CD4-positive, alpha-beta T cell (primary cell): ENCODE data around the gene CPNE7. TPM values are rescaled to one million over a fixed set of nuclear protein-coding genes. Genes with fewer than 3 reads are reported as not detected.

Experiments used
- ATAC-seq: fragments of 200-7000 bp; cut with Tn5 transposase; one replicate; pipeline ENCODE4 v1.10.0; 2022; ENCODE audit warnings: mild to moderate bottlenecking; ENCODE audit not compliant: poor library complexity
- CTCF ChIA-PET: fragments of 350-600 bp; sonication (Branson Sonifier 250); formaldehyde crosslinking; loops from one replicate; lab custom pipeline; 2021; ENCODE audit warnings: antibody characterized with exemption, inconsistent platforms; lab: Charles Lee
- POLR2A ChIA-PET: fragments of 350-600 bp; sonication (Branson Sonifier 250); formaldehyde crosslinking; loops from one replicate; lab custom pipeline; 2021; ENCODE audit warnings: antibody characterized with exemption, inconsistent platforms; lab: Charles Lee
- DNase-seq, 14 experiments: peaks; one replicate each; pipeline ENCODE4 v3.0.0-alpha.2; 2013 to 2020; ENCODE audit warnings: mixed read lengths in 2 of 14
- H3K27ac ChIP-seq, 2 donors: one replicate each; pipeline versions ENCODE4 v1.5.1 to v1.7.0; 2013; ENCODE audit warnings: low read length in 2 of 2, low read depth in 1 of 2, mild to moderate bottlenecking in 1 of 2
- H3K27me3 ChIP-seq, 2 experiments: 1 replicate in 1 of 2; 2 replicates in 1 of 2; pipeline versions ENCODE4 v1.6.1 to v1.7.0; 2013; ENCODE audit warnings: low read length in 2 of 2, control low read depth in 1 of 2, mild to moderate bottlenecking in 1 of 2, moderate library complexity in 1 of 2; ENCODE audit not compliant: insufficient read depth in 2 of 2, control insufficient read depth in 1 of 2
- H3K36me3 ChIP-seq: one replicate; pipeline ENCODE4 v1.6.1; 2013; ENCODE audit warnings: low read length, control low read depth; ENCODE audit not compliant: insufficient read depth
- H3K4me1 ChIP-seq: one replicate; pipeline ENCODE4 v1.6.1; 2013; ENCODE audit warnings: low read length, control low read depth; ENCODE audit not compliant: insufficient read depth
- H3K4me3 ChIP-seq: one replicate; pipeline ENCODE4 v1.5.1; 2013; ENCODE audit warnings: mild to moderate bottlenecking, low read length, moderate library complexity
- H3K9me3 ChIP-seq, 2 experiments: 1 replicate in 1 of 2; 2 replicates in 1 of 2; pipeline versions ENCODE4 v1.6.1 to v1.7.0; 2013; ENCODE audit warnings: low read length in 2 of 2, mild to moderate bottlenecking in 2 of 2, control low read depth in 1 of 2, moderate library complexity in 1 of 2; ENCODE audit not compliant: control insufficient read depth in 1 of 2, insufficient read depth in 1 of 2
- H3K27ac Mint-ChIP-seq: one replicate; pipeline ENCODE4 v1.8.0; 2020; ENCODE audit warnings: mixed read lengths
- H3K27me3 Mint-ChIP-seq: one replicate; pipeline ENCODE4 v1.8.0; 2021; ENCODE audit warnings: mixed read lengths
- H3K36me3 Mint-ChIP-seq: one replicate; pipeline ENCODE4 v1.8.0; 2021; ENCODE audit warnings: low read depth, mixed read lengths
- H3K4me1 Mint-ChIP-seq: one replicate; pipeline ENCODE4 v1.8.0; 2021; ENCODE audit warnings: low read depth, mixed read lengths
- H3K4me3 Mint-ChIP-seq: one replicate; pipeline ENCODE4 v1.8.0; 2020; ENCODE audit warnings: mild to moderate bottlenecking, mixed read lengths
- H3K9me3 Mint-ChIP-seq: one replicate; pipeline ENCODE4 v1.8.0; 2020; ENCODE audit warnings: mixed read lengths
- intact Hi-C, 2 experiments: fragments of 100-400 bp; cut with DNase I in 1 of 2; cut with micrococcal nuclease in 1 of 2; formaldehyde crosslinking; loops; one replicate each; pipeline versions ENCODE4 v1.15.1 to v1.9.0; 2023 to 2025; cut with DNase I, micrococcal nuclease
- total RNA-seq, 174 experiments: library from RNA in 2 of 174; stranded (reverse) in 2 of 174; gene quantifications; one replicate each; pipeline ENCODE4 v1.2.3 and lab custom pipeline; 2021 to 2026
- TF ChIP-seq, protein P1 (sequence below): fragments of 200-600 bp; IDR thresholded peaks from one replicate; pipeline ENCODE4 v1.8.0; 2022; ENCODE audit warnings: antibody characterized with exemption, mild to moderate bottlenecking

CPNE7 gene
- total RNA-seq, 2 experiments from 2014 or later, result 1.0 to 1.3 TPM

DNA sequence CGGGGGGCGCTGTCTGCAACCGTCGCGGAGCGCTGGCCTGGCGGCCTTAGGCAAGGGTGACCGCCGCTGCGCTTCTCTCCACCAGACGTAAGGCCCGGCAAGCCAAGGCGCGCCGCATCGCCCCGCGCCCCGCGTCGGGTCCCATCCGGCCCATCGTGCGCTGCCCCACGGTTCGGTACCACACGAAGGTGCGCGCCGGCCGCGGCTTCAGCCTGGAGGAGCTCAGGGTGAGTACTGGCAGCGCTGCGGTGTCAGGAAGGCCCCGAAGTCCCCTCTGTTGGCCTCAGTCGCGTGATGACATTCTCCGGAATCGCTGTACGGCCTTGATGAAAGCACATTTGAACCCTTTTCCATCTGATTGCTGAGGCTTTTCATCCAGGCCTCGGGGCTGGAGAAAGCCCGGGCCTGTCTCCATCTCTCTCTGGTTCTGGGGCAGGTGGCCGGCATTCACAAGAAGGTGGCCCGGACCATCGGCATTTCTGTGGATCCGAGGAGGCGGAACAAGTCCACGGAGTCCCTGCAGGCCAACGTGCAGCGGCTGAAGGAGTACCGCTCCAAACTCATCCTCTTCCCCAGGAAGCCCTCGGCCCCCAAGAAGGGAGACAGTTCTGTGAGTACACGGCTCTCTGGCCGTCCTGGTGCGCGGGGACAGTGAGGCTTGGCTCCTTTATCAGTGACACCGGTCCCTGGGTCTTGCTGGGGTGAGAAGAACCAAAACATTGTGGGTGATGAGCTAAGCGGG lies 14.2 kb upstream of the CPNE7 start:
- peak overlapping the region; percentile 60 to 90 for H3K27ac ChIP-seq
- H3K9me3 Mint-ChIP-seq, result no peaks in the 10 kb centered on the region
- ChIA-PET POLR2A (interaction anchor here (0.6 to 3.2 kb wide), 5 partner anchors 11 to 54 kb away, joined by 3 to 11 read pairs (median 5); partner anchors contain the start of gene SPG7), CTCF (no interaction called here)
- peaks cover 75% of the 10 kb centered on the region for H3K4me1 ChIP-seq
- H3K4me3 Mint-ChIP-seq, result peak overlapping the region; percentile 90
- H3K27ac Mint-ChIP-seq, result peak overlapping the region; percentile 99
- peaks cover 63% of the 10 kb centered on the region for H3K4me1 Mint-ChIP-seq
- no peaks in the 10 kb centered on the region for H3K27me3 Mint-ChIP-seq
- peak in 1 of 14 experiments; percentile 63 for DNase-seq
- intact Hi-C loops, result loop anchor here (5.0 kb wide), 2 partner anchors 74 to 96 kb away; partner anchors contain the start of genes CHMP1A (in 1 of the 2) and SPATA33 (in 1 of the 2)
- H3K9me3 ChIP-seq, result peaks cover 0 to 5% of the 10 kb centered on the region in 2 experiments
- TF ChIP-seq, protein P1, sequence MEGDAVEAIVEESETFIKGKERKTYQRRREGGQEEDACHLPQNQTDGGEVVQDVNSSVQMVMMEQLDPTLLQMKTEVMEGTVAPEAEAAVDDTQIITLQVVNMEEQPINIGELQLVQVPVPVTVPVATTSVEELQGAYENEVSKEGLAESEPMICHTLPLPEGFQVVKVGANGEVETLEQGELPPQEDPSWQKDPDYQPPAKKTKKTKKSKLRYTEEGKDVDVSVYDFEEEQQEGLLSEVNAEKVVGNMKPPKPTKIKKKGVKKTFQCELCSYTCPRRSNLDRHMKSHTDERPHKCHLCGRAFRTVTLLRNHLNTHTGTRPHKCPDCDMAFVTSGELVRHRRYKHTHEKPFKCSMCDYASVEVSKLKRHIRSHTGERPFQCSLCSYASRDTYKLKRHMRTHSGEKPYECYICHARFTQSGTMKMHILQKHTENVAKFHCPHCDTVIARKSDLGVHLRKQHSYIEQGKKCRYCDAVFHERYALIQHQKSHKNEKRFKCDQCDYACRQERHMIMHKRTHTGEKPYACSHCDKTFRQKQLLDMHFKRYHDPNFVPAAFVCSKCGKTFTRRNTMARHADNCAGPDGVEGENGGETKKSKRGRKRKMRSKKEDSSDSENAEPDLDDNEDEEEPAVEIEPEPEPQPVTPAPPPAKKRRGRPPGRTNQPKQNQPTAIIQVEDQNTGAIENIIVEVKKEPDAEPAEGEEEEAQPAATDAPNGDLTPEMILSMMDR, result no peak
- peak overlapping the region; percentile 75 for H3K4me3 ChIP-seq
- peaks cover 43% of the 10 kb centered on the region for H3K36me3 ChIP-seq
- ATAC-seq, result no peak
- H3K36me3 Mint-ChIP-seq, result peaks cover 75% of the 10 kb centered on the region
- peaks cover 0 to 3% of the 10 kb centered on the region in 2 experiments for H3K27me3 ChIP-seq

DNA sequence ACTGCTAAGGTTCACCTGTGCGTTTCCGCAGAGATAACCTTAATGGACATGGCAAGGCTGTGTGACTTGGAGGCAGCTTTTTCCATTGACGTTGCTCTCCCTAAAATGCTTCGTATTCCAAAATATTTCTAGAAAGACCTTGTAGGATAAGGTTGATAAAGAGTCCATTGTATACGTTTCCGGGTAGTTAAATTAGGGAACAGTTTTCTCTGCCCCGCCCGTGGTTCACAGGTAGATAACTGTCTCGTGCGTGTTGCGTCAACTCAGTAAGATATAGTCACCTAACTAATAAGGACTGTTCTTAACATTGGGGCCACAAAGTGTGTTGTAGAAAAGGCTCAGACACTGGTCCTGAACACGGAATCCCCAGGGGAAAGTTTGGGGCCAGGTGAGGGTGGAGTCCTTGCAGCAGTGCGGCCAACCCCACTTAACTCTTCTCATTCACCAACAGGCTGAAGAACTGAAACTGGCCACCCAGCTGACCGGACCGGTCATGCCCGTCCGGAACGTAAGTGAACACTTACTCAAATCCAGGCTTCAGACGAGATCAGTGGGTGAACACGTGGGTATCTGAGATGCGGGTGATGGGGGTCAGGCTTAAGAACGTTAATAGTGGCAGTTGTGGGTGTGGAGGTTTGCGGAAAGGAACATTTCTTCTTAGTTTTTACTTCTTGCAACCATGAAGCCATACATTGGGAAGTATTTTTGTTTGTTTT lies 13.5 kb upstream of the CPNE7 start:
- Histone ChIP-seq H3K4me3 (peak overlapping the region; percentile 75), H3K4me1 (peaks cover 74% of the 10 kb centered on the region), H3K27ac (peak overlapping the region; percentile 9 to 90), H3K9me3 (peaks cover 0 to 5% of the 10 kb centered on the region in 2 experiments), H3K36me3 (peaks cover 41% of the 10 kb centered on the region), H3K27me3 (peaks cover 0 to 3% of the 10 kb centered on the region in 2 experiments)
- POLR2A ChIA-PET, result interaction anchor here (0.6 to 3.2 kb wide), 4 partner anchors 10 to 55 kb away, joined by 3 to 11 read pairs (median 5); no protein-coding TSS in a partner anchor
- intact Hi-C loops, result loop anchor here (5.0 kb wide), 2 partner anchors 75 to 95 kb away; partner anchors contain the start of genes CHMP1A (in 1 of the 2) and SPATA33 (in 1 of the 2)
- peak overlapping the region; percentile 99 for H3K27ac Mint-ChIP-seq
- H3K36me3 Mint-ChIP-seq, result peaks cover 68% of the 10 kb centered on the region
- H3K4me3 Mint-ChIP-seq, result peak overlapping the region; percentile 90
- CTCF ChIA-PET, result no interaction called here
- no peaks in the 10 kb centered on the region for H3K27me3 Mint-ChIP-seq
- peak in 1 of 14 experiments; percentile 34 for DNase-seq
- no peak for ATAC-seq
- TF ChIP-seq, protein P1, result no peak
- H3K4me1 Mint-ChIP-seq, result peaks cover 65% of the 10 kb centered on the region
- H3K9me3 Mint-ChIP-seq, result no peaks in the 10 kb centered on the region

DNA sequence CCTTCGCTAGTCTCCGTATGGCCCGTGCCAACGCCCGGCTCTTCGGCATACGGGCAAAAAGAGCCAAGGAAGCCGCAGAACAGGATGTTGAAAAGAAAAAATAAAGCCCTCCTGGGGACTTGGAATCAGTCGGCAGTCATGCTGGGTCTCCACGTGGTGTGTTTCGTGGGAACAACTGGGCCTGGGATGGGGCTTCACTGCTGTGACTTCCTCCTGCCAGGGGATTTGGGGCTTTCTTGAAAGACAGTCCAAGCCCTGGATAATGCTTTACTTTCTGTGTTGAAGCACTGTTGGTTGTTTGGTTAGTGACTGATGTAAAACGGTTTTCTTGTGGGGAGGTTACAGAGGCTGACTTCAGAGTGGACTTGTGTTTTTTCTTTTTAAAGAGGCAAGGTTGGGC lies 12.6 kb upstream of the CPNE7 start:
- Histone ChIP-seq H3K4me1 (peaks cover 65% of the 10 kb centered on the region), H3K4me3 (no peak overlapping the region), H3K27me3 (peaks cover 0 to 3% of the 10 kb centered on the region in 2 experiments), H3K9me3 (peaks cover 0 to 5% of the 10 kb centered on the region in 2 experiments), H3K36me3 (peaks cover 39% of the 10 kb centered on the region), H3K27ac (peak overlapping the region in 1 of 2 donors; percentile 63)
- intact Hi-C loops, result loop anchor here (5.0 kb wide), 2 partner anchors 76 to 94 kb away; partner anchors contain the start of genes CHMP1A (in 1 of the 2) and SPATA33 (in 1 of the 2)
- CTCF ChIA-PET, result no interaction called here
- peak overlapping the region; percentile 99 for H3K27ac Mint-ChIP-seq
- no peaks in the 10 kb centered on the region for H3K27me3 Mint-ChIP-seq
- H3K9me3 Mint-ChIP-seq, result no peaks in the 10 kb centered on the region
- TF ChIP-seq, protein P1, result no peak
- H3K36me3 Mint-ChIP-seq, result peaks cover 62% of the 10 kb centered on the region
- POLR2A ChIA-PET, result interaction anchor here (1.4 to 3.2 kb wide), 2 partner anchors 14 to 248 kb away, joined by 5 to 11 read pairs; no protein-coding TSS in a partner anchor
- H3K4me3 Mint-ChIP-seq, result peak overlapping the region; percentile 90
- DNase-seq, result peak in 1 of 14 experiments; percentile 19
- H3K4me1 Mint-ChIP-seq, result peaks cover 63% of the 10 kb centered on the region
- no peak for ATAC-seq
